Effector memory CD8-positive, alpha-beta T cell (primary cell): ENCODE data around the gene STX18.
"Not testable (repeated sequence)": the region's sequence is repeated elsewhere in the genome, so short reads cannot be mapped to it uniquely, and the experiment has no call there.

Source experiments
- ATAC-seq: fragments of 150-1000 bp; cut with Tn5 transposase; replicated peaks from 2 replicates; pipeline ENCODE4 v1.10.0; 2021; ENCODE audit warnings: mild to moderate bottlenecking, moderate library complexity
- DNase-seq, 3 experiments: peaks; one replicate each; pipeline ENCODE4 v3.0.0; 2021
- H3K27ac Mint-ChIP-seq, 2 donors: one replicate each; pipeline ENCODE4 v1.8.0; 2022; ENCODE audit warnings: mild to moderate bottlenecking in 2 of 2, mixed read lengths in 2 of 2, moderate library complexity in 2 of 2
- H3K27me3 Mint-ChIP-seq, 2 donors: one replicate each; pipeline ENCODE4 v1.8.0; 2022; ENCODE audit warnings: mixed read lengths in 2 of 2
- H3K36me3 Mint-ChIP-seq: one replicate; pipeline ENCODE4 v1.8.0; 2022; ENCODE audit warnings: mild to moderate bottlenecking, moderate library complexity, mixed read lengths; ENCODE audit not compliant: insufficient read depth
- H3K4me1 Mint-ChIP-seq, 2 donors: one replicate each; pipeline ENCODE4 v1.8.0; 2022; ENCODE audit warnings: low read depth in 2 of 2, mixed read lengths in 2 of 2
- H3K4me3 Mint-ChIP-seq, 2 donors: one replicate each; pipeline ENCODE4 v1.8.0; 2022; ENCODE audit warnings: mild to moderate bottlenecking in 2 of 2, mixed read lengths in 2 of 2, moderate library complexity in 2 of 2
- H3K9me3 Mint-ChIP-seq, 2 donors: one replicate each; pipeline ENCODE4 v1.8.0; 2022; ENCODE audit warnings: mixed read lengths in 2 of 2

Gene STX18

DNA sequence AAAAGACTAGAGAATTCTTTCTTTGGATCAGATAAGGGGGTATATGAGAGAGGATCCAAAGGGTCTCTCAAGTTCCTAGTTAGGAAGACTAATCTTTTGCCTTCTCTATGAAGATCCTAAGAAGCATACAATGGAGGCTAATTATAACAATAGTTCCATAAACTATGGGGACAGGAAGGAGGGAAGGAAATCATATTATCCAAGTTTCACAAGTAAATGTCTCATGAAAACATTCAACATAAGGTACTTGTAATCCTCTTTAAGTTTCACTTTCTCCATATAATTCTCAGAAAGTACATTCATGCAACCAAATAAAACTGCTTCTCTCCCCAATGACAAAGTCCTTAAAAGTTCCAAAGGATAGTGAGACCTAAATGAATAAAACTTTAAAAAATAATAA lies 27.1 kb downstream of the STX18 start:
- no peak overlapping the region for H3K27ac Mint-ChIP-seq
- no peak overlapping the region for H3K4me3 Mint-ChIP-seq
- no peaks in the 10 kb centered on the region for H3K9me3 Mint-ChIP-seq
- DNase-seq: no peak
- no peaks in the 10 kb centered on the region for H3K27me3 Mint-ChIP-seq
- peaks cover 11 to 31% of the 10 kb centered on the region in 2 donors for H3K4me1 Mint-ChIP-seq
- no peak for ATAC-seq
- H3K36me3 Mint-ChIP-seq: no peaks in the 10 kb centered on the region

DNA sequence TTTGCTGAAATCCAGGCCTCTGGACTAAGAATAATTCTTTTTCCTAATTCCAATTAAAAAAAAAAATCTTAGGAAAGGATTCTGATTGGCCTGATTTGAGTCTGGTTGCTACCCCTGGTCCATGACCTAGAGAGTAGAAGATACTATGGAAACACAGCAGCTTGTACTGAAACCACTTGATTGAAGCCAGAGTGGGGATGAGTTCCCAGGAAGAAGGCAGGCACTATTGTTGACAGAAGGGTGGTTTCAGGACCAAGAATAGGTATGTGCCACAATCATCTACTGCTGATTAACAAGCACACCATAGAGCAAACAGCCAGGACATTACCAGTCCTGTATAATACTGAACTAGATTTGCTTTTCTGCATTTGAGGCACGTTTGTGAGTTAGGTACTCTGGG lies 29.6 kb downstream of the STX18 start:
- Mint-ChIP-seq H3K27ac (no peak overlapping the region), H3K4me3 (no peak overlapping the region), H3K36me3 (no peaks in the 10 kb centered on the region), H3K27me3 (no peaks in the 10 kb centered on the region), H3K4me1 (peaks cover 9 to 27% of the 10 kb centered on the region in 2 donors), H3K9me3 (no peaks in the 10 kb centered on the region)
- ATAC-seq: no peak
- no peak for DNase-seq

- H3K27me3 Mint-ChIP-seq, H3K27ac Mint-ChIP-seq, ATAC-seq, H3K4me3 Mint-ChIP-seq, H3K36me3 Mint-ChIP-seq, H3K9me3 Mint-ChIP-seq, DNase-seq: not testable (repeated sequence)
- peaks cover 7 to 22% of the 10 kb centered on the region in 2 donors for H3K4me1 Mint-ChIP-seq
These were observed 31.2 kb downstream of the STX18 start for GRCh38 chr4:4510641-4511040.

- Mint-ChIP-seq H3K4me3 (no peak overlapping the region), H3K27ac (no peak overlapping the region), H3K27me3 (no peaks in the 10 kb centered on the region), H3K9me3 (no peaks in the 10 kb centered on the region), H3K4me1 (peaks cover 7 to 19% of the 10 kb centered on the region in 2 donors), H3K36me3 (no peaks in the 10 kb centered on the region)
- no peak for ATAC-seq
- no peak for DNase-seq
These were observed 32.3 kb downstream of the STX18 start for GRCh38 chr4:4509521-4509920.

DNA sequence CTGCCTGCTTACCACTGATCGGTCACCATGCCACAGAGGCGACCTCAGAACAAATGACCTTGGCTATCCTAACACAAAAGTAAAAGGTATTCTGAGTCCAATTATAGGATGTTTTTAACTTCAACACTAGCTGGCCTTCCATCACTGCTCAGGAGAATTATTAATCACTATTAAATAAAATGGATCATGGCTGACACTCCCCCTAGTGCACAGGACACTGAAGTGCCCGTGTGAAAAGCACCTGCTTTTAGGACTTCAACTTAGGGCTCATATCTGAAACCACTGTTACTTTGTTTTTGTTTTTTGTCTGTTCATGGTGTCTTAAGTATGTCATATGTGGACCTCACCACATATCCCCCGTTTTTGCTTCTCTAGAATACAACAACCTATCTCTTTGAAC lies 33.9 kb downstream of the STX18 start:
- Mint-ChIP-seq H3K36me3 (no peaks in the 10 kb centered on the region), H3K4me1 (peaks cover 4 to 20% of the 10 kb centered on the region in 2 donors), H3K27me3 (no peaks in the 10 kb centered on the region), H3K4me3 (no peak overlapping the region), H3K9me3 (no peaks in the 10 kb centered on the region), H3K27ac (no peak overlapping the region)
- ATAC-seq (peak; percentile 31), DNase-seq (no peak)

DNA sequence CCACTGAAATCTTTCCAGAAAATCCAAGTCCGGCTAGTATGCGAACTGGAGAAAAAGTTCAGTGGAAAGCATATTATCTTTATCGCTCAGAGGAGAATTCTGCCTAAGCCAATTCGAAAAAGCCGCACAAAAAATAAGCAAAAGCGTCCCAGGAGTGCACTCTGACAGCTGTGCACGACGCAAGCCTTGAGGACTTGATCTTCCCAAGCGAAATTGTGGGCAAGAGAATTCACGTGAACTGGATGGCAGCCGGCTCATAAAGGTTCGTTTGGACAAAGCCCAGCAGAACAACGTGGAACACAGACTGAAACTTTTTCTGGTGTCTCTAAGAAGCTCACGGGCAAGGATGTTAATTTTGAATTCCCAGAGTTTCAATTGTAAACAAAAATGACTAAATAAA lies 34.4 kb downstream of the STX18 start:
- Mint-ChIP-seq H3K36me3 (no peaks in the 10 kb centered on the region), H3K4me1 (peaks cover 8 to 24% of the 10 kb centered on the region in 2 donors), H3K9me3 (no peaks in the 10 kb centered on the region), H3K27ac (no peak overlapping the region), H3K4me3 (no peak overlapping the region), H3K27me3 (no peaks in the 10 kb centered on the region)
- no peak for ATAC-seq
- no peak for DNase-seq

- no peak overlapping the region for H3K4me3 Mint-ChIP-seq
- DNase-seq: no peak
- peaks cover 8 to 24% of the 10 kb centered on the region in 2 donors for H3K4me1 Mint-ChIP-seq
- H3K27ac Mint-ChIP-seq: no peak overlapping the region
- H3K9me3 Mint-ChIP-seq: no peaks in the 10 kb centered on the region
- H3K27me3 Mint-ChIP-seq: no peaks in the 10 kb centered on the region
- ATAC-seq: no peak
- H3K36me3 Mint-ChIP-seq: no peaks in the 10 kb centered on the region
These were observed 34.9 kb downstream of the STX18 start for GRCh38 chr4:4506961-4507360.

DNA sequence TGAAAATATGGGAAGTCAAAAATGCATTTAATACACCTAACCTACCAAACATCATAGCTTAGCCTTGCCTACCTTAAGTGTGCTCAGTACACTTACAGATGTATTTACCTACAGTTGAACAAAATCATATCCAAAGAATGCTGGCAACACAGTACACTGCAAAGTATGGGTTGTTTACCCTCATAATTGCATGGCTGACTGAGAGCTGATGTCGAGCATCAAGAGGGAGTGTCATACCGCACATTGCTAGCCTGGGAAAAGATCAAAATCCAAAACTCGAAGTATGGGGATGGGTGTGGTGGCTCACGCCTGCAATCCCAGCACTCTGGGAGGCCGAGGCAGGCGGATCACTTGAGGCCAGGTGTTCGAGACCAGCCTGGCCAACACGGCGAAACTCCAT lies 36.6 kb downstream of the STX18 start:
- ATAC-seq, DNase-seq, H3K27me3 Mint-ChIP-seq, H3K4me3 Mint-ChIP-seq, H3K27ac Mint-ChIP-seq, H3K9me3 Mint-ChIP-seq, H3K36me3 Mint-ChIP-seq: not testable (repeated sequence)
- peaks cover 6 to 18% of the 10 kb centered on the region in 2 donors for H3K4me1 Mint-ChIP-seq

DNA sequence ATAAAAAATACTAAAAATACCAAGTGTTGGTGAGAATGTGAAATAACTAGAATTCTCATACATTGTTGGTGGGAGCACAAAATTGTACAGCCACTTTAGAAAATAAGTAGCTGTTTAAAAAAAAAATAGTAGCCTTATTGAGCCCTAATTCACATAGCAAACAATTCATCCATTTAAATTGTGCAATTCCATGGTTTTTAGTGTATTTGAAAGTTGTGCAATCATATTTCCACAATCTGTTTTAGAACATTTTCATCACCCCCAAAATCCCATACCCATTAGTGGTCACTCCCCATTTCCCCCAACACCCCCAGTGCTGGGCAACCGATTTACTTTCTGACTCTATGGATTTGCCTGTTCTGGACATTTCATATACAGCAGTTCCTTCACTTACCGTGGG lies 37.1 kb downstream of the STX18 start:
- Mint-ChIP-seq H3K9me3 (no peaks in the 10 kb centered on the region), H3K27ac (no peak overlapping the region), H3K4me3 (no peak overlapping the region), H3K27me3 (no peaks in the 10 kb centered on the region), H3K4me1 (peaks cover 6 to 20% of the 10 kb centered on the region in 2 donors), H3K36me3 (no peaks in the 10 kb centered on the region)
- ATAC-seq (no peak), DNase-seq (no peak)

DNA sequence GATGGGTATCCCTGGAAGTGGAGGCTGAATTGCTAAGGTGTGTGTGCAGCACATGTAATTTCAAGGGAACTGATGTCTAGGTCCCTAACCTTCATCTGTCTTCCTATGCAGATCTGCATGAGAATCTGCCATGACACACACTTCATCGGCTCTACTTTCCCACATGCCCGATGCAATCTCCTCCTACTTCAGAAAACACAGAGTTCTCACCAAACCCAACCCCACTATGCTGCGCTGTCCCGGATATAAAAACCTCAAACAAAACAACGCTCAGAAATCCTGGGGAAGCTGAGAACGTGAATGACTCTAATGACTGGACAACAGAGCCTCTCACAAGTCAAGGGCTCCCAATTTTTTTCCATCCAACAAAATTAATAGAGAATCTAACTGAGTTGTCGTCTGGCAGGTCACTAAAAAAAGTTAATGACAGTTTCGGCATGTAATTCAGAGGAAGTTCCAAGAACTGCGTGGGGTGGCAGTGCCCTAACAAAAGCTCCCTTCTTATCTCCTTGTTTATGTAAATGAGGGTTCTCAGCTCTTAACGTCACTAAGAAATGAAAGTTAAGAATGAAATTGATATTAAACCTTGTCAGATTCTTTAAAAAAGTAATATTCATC lies 39.0 kb downstream of the STX18 start:
- no peaks in the 10 kb centered on the region for H3K9me3 Mint-ChIP-seq
- no peak for DNase-seq
- peak overlapping the region in 1 of 2 donors; percentile 57 for H3K27ac Mint-ChIP-seq
- H3K4me3 Mint-ChIP-seq: peak overlapping the region; percentile 59 to 67
- ATAC-seq: peak; percentile 89
- peaks cover 4 to 17% of the 10 kb centered on the region in 2 donors for H3K4me1 Mint-ChIP-seq
- no peaks in the 10 kb centered on the region for H3K36me3 Mint-ChIP-seq
- H3K27me3 Mint-ChIP-seq: no peaks in the 10 kb centered on the region

GRCh38 chr4:4501679-4502078 lies 40.2 kb downstream of the STX18 start:
- ATAC-seq: no peak
- no peak for DNase-seq
- Mint-ChIP-seq H3K27ac (no peak overlapping the region), H3K27me3 (no peaks in the 10 kb centered on the region), H3K9me3 (no peaks in the 10 kb centered on the region), H3K4me3 (no peak overlapping the region), H3K4me1 (peaks cover 4 to 17% of the 10 kb centered on the region in 2 donors), H3K36me3 (no peaks in the 10 kb centered on the region)

DNA sequence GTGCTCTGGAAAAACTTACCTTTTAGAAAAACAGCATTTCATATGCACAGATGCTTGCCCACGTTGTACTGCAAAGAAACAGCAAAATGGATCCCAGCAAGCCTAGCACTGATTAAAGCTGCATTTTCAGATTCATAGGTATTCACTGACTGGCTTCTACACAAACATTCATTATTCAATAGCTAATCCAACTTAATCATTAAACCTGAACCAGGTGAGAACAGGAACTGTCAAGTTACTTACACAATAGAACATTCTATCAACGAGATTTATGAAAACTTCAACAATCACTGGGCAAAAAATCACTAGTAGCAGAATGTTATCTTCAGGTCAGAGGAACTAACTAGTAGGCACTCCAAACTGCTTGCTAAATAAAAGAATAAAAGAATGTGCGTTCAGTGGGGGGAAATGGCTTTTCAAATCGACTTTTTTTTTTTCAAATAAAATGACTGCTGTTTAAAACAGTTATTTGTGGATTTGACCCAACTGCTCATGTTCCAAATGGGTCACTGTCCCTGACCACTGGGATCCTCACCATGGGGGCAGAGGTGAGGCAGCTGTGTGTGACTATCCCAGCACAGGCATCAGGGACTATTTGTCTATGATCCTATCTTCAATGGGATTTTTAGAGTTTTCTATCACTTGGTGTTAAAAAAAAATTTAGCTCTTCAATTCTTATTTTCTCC lies 42.3 kb downstream of the STX18 start:
- H3K27ac Mint-ChIP-seq: peak overlapping the region in 1 of 2 donors; percentile 57
- peaks cover 4% of the 10 kb centered on the region for H3K36me3 Mint-ChIP-seq
- H3K9me3 Mint-ChIP-seq: no peaks in the 10 kb centered on the region
- DNase-seq (no peak), ATAC-seq (no peak)
- H3K27me3 Mint-ChIP-seq: no peaks in the 10 kb centered on the region
- H3K4me1 Mint-ChIP-seq: peaks cover 8 to 17% of the 10 kb centered on the region in 2 donors
- no peak overlapping the region for H3K4me3 Mint-ChIP-seq

DNA sequence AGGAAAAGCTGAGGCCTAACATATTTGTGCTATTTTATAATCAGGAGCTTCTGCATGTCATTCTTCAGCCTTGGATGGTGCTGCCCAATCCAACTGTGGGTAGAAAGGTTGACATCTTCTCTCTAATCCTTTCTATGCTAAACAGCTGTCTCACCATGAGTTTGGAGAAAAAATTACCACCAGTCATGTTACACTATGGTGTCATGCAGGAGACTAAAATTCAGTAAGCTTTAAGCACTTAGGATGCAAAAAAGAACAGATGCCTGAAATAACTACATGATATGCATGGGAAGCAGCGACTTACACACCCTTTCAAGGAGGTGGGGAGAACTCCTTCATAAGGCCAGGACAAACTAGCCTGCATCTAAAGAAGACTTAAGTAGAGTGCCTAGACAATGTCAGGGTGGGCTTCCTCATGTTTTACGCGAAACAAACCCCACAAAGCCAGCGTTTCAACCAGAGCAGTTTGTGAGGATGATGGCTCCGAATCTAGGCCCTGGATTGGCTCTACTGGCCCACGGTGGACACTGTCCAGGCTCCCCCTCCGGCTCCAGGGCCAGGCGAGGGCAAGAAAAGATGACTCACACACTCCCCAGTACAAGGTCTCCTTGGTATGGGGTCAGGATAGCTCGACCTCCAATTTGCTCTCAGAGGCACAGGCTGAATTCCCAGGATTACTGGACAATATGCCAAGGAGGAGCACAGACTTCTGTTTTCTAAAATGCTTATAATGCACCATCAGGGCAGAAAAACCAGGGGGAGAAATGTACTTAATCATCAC lies 45.1 kb downstream of the STX18 start:
- no peak for ATAC-seq

DNA sequence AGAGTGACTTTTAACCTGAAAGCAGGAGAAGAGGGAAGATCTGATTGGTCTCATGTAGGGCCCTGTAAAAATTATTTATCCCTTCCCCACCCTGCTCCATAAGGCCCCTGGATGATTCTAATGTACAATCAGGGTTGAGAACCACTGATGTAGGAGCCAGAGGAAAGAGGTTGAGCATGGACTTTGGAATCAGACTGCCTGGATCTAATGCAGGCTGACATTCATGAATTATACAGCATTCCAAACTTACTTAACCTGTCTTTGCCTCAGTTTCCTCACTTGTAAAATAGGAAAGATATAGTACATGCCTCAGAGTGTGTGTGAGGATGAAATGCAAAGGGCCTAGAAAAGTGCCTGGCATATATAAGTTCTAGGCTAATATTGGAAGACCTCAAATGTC lies 47.0 kb downstream of the STX18 start:
- Mint-ChIP-seq H3K4me3 (no peak overlapping the region), H3K9me3 (no peaks in the 10 kb centered on the region), H3K4me1 (peaks cover 10 to 15% of the 10 kb centered on the region in 2 donors), H3K27me3 (no peaks in the 10 kb centered on the region), H3K36me3 (peaks cover 4% of the 10 kb centered on the region), H3K27ac (no peak overlapping the region)
- no peak for ATAC-seq
- DNase-seq: no peak

More for the DNA sequence above, 45.1 kb downstream of the STX18 start:
- Mint-ChIP-seq H3K4me1 (peaks cover 10 to 16% of the 10 kb centered on the region in 2 donors), H3K27ac (no peak overlapping the region), H3K4me3 (no peak overlapping the region), H3K36me3 (peaks cover 4% of the 10 kb centered on the region), H3K9me3 (no peaks in the 10 kb centered on the region), H3K27me3 (no peaks in the 10 kb centered on the region)
- no peak for DNase-seq
